Spleen (tissue), 3 donors: Measurements from ENCODE around the gene C20orf204.

Source experiments
- POLR2A ChIP-seq, 3 donors: fragments of 450-650 bp; IDR thresholded peaks; one replicate each; pipeline ENCODE4 v1.5.1; 2017; ENCODE audit warnings: antibody characterized with exemption in 3 of 3, mild to moderate bottlenecking in 1 of 3
- POLR2AphosphoS5 ChIP-seq, 3 donors: sonication (generic); formaldehyde crosslinking; IDR thresholded peaks; one replicate each; pipeline ENCODE4 v1.5.1; 2017; ENCODE audit warnings: antibody characterized with exemption in 3 of 3

DNA sequence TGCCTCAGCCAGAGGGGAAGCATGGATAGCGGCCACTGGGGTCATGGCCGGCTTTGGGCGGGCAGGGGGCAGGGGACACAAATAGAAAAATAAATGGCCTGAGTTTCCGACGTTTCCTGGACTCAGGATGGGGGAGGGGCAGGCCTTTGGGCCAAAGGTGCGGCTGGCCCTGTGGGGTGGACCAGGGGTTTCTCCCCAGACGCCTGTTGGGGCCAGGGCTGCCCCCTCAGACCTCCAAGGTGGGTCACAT, 20.6 kb downstream of the C20orf204 start:
- peak in 2 of 3 donors; percentile 3 to 13 for TF ChIP-seq POLR2AphosphoS5 (IDR thresholded peaks at IDR 0.05)
- no peak for TF ChIP-seq POLR2A (IDR thresholded peaks at IDR 0.05)
